HepG2 (cell line): ENCODE data around the gene CD207. TPM values are rescaled to one million over a fixed set of nuclear protein-coding genes. Genes with fewer than 3 reads are reported as not detected.
A peak's percentile ranks its signal among the peaks of the same experiment; 100 is the strongest.

ENCODE experiments used
- ATF1 ChIP-seq: IDR thresholded peaks from 2 replicates; pipeline ENCODE4 v1.6.1; 2016; ENCODE audit warnings: mild to moderate bottlenecking, control low read depth
- ERF ChIP-seq: IDR thresholded peaks from 2 replicates; pipeline ENCODE4 v1.6.1; 2018; ENCODE audit warnings: missing biosample characterization, missing genetic modification reagents
- FOXM1 ChIP-seq: sonication (generic); formaldehyde crosslinking; IDR thresholded peaks from 2 replicates; pipeline ENCODE4 v1.5.0; 2020; ENCODE audit warnings: missing genetic modification reagents
- HMGXB4 ChIP-seq, 2 experiments: sonication (generic) in 1 of 2; formaldehyde crosslinking in 1 of 2; IDR thresholded peaks; 2 replicates each; pipeline versions ENCODE4 v1.4.0 to v1.6.1; 2018 to 2020; ENCODE audit warnings: missing genetic modification reagents in 2 of 2, borderline replicate concordance in 1 of 2, low read depth in 1 of 2, mild to moderate bottlenecking in 1 of 2, missing biosample characterization in 1 of 2
- MLX ChIP-seq: IDR thresholded peaks from 2 replicates; pipeline ENCODE4 v1.6.1; 2016
- MTF2 ChIP-seq: sonication (generic); formaldehyde crosslinking; IDR thresholded peaks from 2 replicates; pipeline ENCODE4 v1.5.0; 2020; ENCODE audit warnings: missing genetic modification reagents, borderline replicate concordance
- MXD4 ChIP-seq: IDR thresholded peaks from 2 replicates; pipeline ENCODE4 v1.6.1; 2016; ENCODE audit warnings: mild to moderate bottlenecking, missing biosample characterization, missing genetic modification reagents
- MYPOP ChIP-seq: sonication (generic); formaldehyde crosslinking; IDR thresholded peaks from 2 replicates; pipeline ENCODE4 v1.8.1; 2023; ENCODE audit warnings: mild to moderate bottlenecking, moderate library complexity, missing genetic modification reagents
- NCOA5 ChIP-seq: sonication (generic); formaldehyde crosslinking; IDR thresholded peaks from 2 replicates; pipeline ENCODE4 v1.4.0; 2020; ENCODE audit warnings: missing genetic modification reagents
- NKX3-1 ChIP-seq: sonication (generic); formaldehyde crosslinking; IDR thresholded peaks from 2 replicates; pipeline ENCODE4 v1.5.0; 2020; ENCODE audit warnings: missing genetic modification reagents
- PHF8 ChIP-seq: sonication (generic); formaldehyde crosslinking; IDR thresholded peaks from 2 replicates; pipeline ENCODE4 v1.5.0; 2020; ENCODE audit warnings: missing genetic modification reagents
- PRMT3 ChIP-seq: sonication (generic); formaldehyde crosslinking; IDR thresholded peaks from 2 replicates; pipeline ENCODE4 v1.8.1; 2022; ENCODE audit warnings: low read depth, mild to moderate bottlenecking, moderate library complexity, missing genetic modification reagents, borderline replicate concordance
- SALL1 ChIP-seq: sonication (generic); formaldehyde crosslinking; IDR thresholded peaks from 2 replicates; pipeline ENCODE4 v1.8.0; 2022; ENCODE audit warnings: mild to moderate bottlenecking, missing genetic modification reagents
- SATB2 ChIP-seq: sonication (generic); formaldehyde crosslinking; IDR thresholded peaks from 2 replicates; pipeline ENCODE4 v1.5.0; 2020; ENCODE audit warnings: missing genetic modification reagents
- SETDB1 ChIP-seq: sonication (generic); formaldehyde crosslinking; IDR thresholded peaks from 2 replicates; pipeline ENCODE4 v1.5.1; 2020; ENCODE audit warnings: missing genetic modification reagents, mild to moderate bottlenecking, borderline replicate concordance
- TARDBP ChIP-seq: sonication (generic); formaldehyde crosslinking; IDR thresholded peaks from 2 replicates; pipeline ENCODE4 v1.8.0; 2022; ENCODE audit warnings: mild to moderate bottlenecking, missing genetic modification reagents
- TOE1 ChIP-seq: sonication (generic); formaldehyde crosslinking; IDR thresholded peaks from 2 replicates; pipeline ENCODE4 v1.4.0; 2020; ENCODE audit warnings: mild to moderate bottlenecking, missing genetic modification reagents
- YY1 ChIP-seq: IDR thresholded peaks from 2 replicates; pipeline ENCODE4 v1.6.1; 2011; ENCODE audit warnings: low read length, low read depth, moderate library complexity, mild to moderate bottlenecking; ENCODE audit not compliant: insufficient read depth, insufficient replicate concordance
- ZBTB14 ChIP-seq: sonication (generic); formaldehyde crosslinking; IDR thresholded peaks from 2 replicates; pipeline ENCODE4 v1.4.0; 2020; ENCODE audit warnings: missing genetic modification reagents
- ZNF138 ChIP-seq: sonication (generic); formaldehyde crosslinking; IDR thresholded peaks from 2 replicates; pipeline ENCODE4 v1.5.0; 2020; ENCODE audit warnings: mild to moderate bottlenecking, low read depth, missing genetic modification reagents
- ZNF501 ChIP-seq: sonication (generic); formaldehyde crosslinking; IDR thresholded peaks from 2 replicates; pipeline ENCODE4 v1.5.1; 2020; ENCODE audit warnings: mild to moderate bottlenecking, moderate library complexity, missing genetic modification reagents
- ZNF7 ChIP-seq: IDR thresholded peaks from 2 replicates; pipeline ENCODE4 v1.6.1; 2016; ENCODE audit warnings: missing biosample characterization, missing genetic modification reagents
- ZNF772 ChIP-seq: sonication (generic); formaldehyde crosslinking; IDR thresholded peaks from 2 replicates; pipeline ENCODE4 v1.5.0; 2020; ENCODE audit warnings: mild to moderate bottlenecking, missing genetic modification reagents
- ZNF788 ChIP-seq: sonication (generic); formaldehyde crosslinking; IDR thresholded peaks from 2 replicates; pipeline ENCODE4 v1.5.0; 2020; ENCODE audit warnings: mild to moderate bottlenecking, missing genetic modification reagents, borderline replicate concordance
- ZNF83 ChIP-seq: sonication (generic); formaldehyde crosslinking; IDR thresholded peaks from 2 replicates; pipeline ENCODE4 v1.4.0; 2020; ENCODE audit warnings: missing genetic modification reagents, mild to moderate bottlenecking, borderline replicate concordance
- ZSCAN20 ChIP-seq: sonication (generic); formaldehyde crosslinking; IDR thresholded peaks from 2 replicates; pipeline ENCODE4 v1.4.0; 2020; ENCODE audit warnings: missing genetic modification reagents, mild to moderate bottlenecking, borderline replicate concordance
- polyA plus RNA-seq, 8 experiments: library from polyadenylated mRNA; depleted of rRNA in 3 of 8; stranded (reverse) in 7 of 8; unstranded in 1 of 8; fragments of >200 nt; fragmentation: Illumina TruSeq in 4 of 8; extraction: Trizol in 4 of 8; gene quantifications; 2 replicates each; pipeline versions ENCODE4 v1.2.1 to v1.2.3, GENCODE V29; 2011 to 2016; ENCODE audit warnings: low read depth in 4 of 8, missing spikeins in 1 of 8, mixed read lengths in 1 of 8; ENCODE audit not compliant: insufficient read depth in 1 of 8
- total RNA-seq, 5 experiments: library from RNA; depleted of rRNA; stranded (reverse); fragments of >200 nt; fragmentation: Illumina TruSeq; extraction: Trizol; gene quantifications; 2 replicates each; pipeline ENCODE4 v1.2.3, GENCODE V29; 2016; ENCODE audit warnings: low read depth in 1 of 5

Gene CD207
- total and polyA plus RNA-seq, 2 of the 13 experiments (the other 11 are each of a cell fraction or from before 2014, with no cell fraction given), result 0.09 to 0.15 TPM

- TF ChIP-seq MTF2 (CRISPR knock-in tag) (0 out of 2 replicates have a peak, but pooled peaks have one; percentile 50), ZNF138 (CRISPR knock-in tag) (no peak), ZNF7 (CRISPR knock-in tag) (no peak), ZNF83 (CRISPR knock-in tag) (no peak), PHF8 (CRISPR knock-in tag) (0 out of 2 replicates have a peak, but pooled peaks have one; percentile 20), ATF1 (no peak), TARDBP (CRISPR knock-in tag) (no peak), ERF (CRISPR knock-in tag) (peak; percentile 79; the same call in 1 of the 2 replicates), PRMT3 (CRISPR knock-in tag) (no peak), SETDB1 (CRISPR knock-in tag) (no peak), NCOA5 (CRISPR knock-in tag) (no peak), NKX3-1 (CRISPR knock-in tag) (no peak), SALL1 (CRISPR knock-in tag) (peak; percentile 76; the same call in 1 of the 2 replicates), ZNF772 (CRISPR knock-in tag) (0 out of 2 replicates have a peak, but pooled peaks have one; percentile 38), ZBTB14 (CRISPR knock-in tag) (no peak), MLX (CRISPR knock-in tag) (no peak), TOE1 (CRISPR knock-in tag) (no peak), SATB2 (CRISPR knock-in tag) (no peak), MXD4 (0 out of 2 replicates have a peak, but pooled peaks have one; percentile 32), HMGXB4 (CRISPR knock-in tag; IDR thresholded peaks at IDR 0.05; ENCODE audit: borderline replicate concordance in 1 of 2, low read depth in 1 of 2) (peak; percentile 88 to 92), ZSCAN20 (CRISPR knock-in tag) (no peak), FOXM1 (CRISPR knock-in tag) (no peak), ZNF501 (CRISPR knock-in tag) (peak; percentile 60; the same call in 1 of the 2 replicates), ZNF788 (CRISPR knock-in tag) (no peak; the same call in 1 of the 2 replicates), YY1 (peak; percentile 19), MYPOP (CRISPR knock-in tag) (peak; percentile 49; the same call in 1 of the 2 replicates)
Measured at GRCh38 chr2:70789304-70790135, 46.1 kb downstream of the CD207 start (continued).
